Dendritic cell treated with granulocyte-macrophage colony-stimulating factor and Interleukin-4, amounts not matched to agents 40 ng/mL and 50 ng/mL, for 4 days (primary cell): ENCODE measurements around the gene APH1B.

Experiments
- H3K27ac Mint-ChIP-seq: one replicate; pipeline ENCODE4 v1.8.0; 2022; ENCODE audit warnings: mild to moderate bottlenecking, mixed read lengths
- H3K27me3 Mint-ChIP-seq: one replicate; pipeline ENCODE4 v1.8.0; 2022; ENCODE audit warnings: mild to moderate bottlenecking, mixed read lengths
- H3K36me3 Mint-ChIP-seq: one replicate; pipeline ENCODE4 v1.8.0; 2022; ENCODE audit warnings: low read depth, mixed read lengths
- H3K4me1 Mint-ChIP-seq: one replicate; pipeline ENCODE4 v1.8.0; 2022; ENCODE audit warnings: low read depth, mixed read lengths
- H3K4me3 Mint-ChIP-seq: one replicate; pipeline ENCODE4 v1.8.0; 2022; ENCODE audit warnings: mild to moderate bottlenecking, moderate library complexity, mixed read lengths
- H3K9me3 Mint-ChIP-seq: one replicate; pipeline ENCODE4 v1.8.0; 2022; ENCODE audit warnings: mixed read lengths
- intact Hi-C: fragments of 100-400 bp; cut with micrococcal nuclease; formaldehyde crosslinking; loops from one replicate; pipeline ENCODE4 v1.15.0; 2022

The APH1B gene

DNA sequence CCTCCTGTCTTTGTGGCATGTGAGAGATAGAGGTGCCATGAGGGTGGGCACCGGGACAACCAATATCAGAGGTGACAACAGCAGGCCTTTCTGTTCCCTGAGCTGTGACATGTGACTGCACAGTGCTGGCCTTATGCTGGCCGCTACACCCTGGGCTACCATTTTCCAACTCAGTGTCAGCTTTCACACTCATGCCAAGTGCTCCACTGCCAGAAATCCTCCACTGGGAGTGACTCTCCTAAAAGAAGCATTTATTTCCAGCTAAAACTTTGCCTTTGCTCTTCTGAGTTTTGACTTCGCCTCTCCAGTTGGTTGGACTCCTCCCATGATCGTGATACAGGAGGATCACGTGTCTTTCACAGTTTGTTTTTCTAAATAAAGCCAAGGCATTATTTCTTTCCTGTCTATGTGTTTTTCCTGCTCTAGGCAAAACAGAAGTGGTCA is 72.8 kb downstream of the APH1B start:
- Mint-ChIP-seq H3K27ac (no peak overlapping the region), H3K36me3 (no peaks in the 10 kb centered on the region)
- intact Hi-C loops: no loop called here

DNA sequence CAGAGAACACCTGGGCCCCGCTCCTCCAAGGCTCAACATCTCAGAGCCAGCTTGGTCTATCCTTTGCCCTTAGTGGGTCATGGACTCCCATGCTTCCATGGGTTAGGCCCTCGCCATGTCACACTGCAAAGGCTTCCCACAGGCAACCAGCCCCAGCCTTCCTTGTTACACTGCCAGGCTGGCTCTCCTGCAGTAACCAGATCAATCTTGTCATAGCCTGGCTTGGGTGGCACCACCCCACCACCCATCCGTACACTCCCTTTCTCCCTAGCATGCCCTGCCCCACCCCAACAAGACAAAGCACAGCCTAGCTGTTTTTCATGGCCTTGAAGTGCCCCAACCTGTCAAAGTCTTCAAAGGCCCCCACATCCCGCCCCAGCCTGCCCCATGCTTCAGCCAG is 73.8 kb downstream of the APH1B start:
- Mint-ChIP-seq H3K27ac (no peak overlapping the region), H3K9me3 (no peaks in the 10 kb centered on the region), H3K4me3 (no peak overlapping the region), H3K4me1 (peaks cover 15% of the 10 kb centered on the region), H3K36me3 (no peaks in the 10 kb centered on the region), H3K27me3 (peaks cover 6% of the 10 kb centered on the region)
- intact Hi-C loops: no loop called here

More for the DNA sequence above, 72.8 kb downstream of the APH1B start:
- Mint-ChIP-seq H3K9me3 (no peaks in the 10 kb centered on the region), H3K4me3 (no peak overlapping the region), H3K27me3 (peaks cover 4% of the 10 kb centered on the region), H3K4me1 (peaks cover 15% of the 10 kb centered on the region)

DNA sequence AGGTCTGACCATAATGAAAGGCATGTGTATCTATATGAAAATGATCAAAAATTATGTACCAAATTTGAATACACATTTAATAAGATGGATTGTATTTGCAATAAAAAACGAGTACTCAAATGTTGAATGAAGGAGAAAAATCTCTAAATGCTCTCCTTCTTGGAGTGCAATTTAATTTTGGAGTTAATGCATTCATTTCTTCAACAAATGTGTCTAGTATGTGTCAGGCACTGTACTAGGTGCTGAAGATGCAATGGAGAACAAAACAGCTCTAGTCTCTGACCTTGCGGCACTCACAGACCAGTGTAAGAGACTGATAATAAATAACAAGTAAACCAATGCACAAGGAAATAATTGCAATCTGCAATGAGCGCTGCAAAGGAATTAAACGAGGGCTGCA is 75.4 kb downstream of the APH1B start:
- peaks cover 6% of the 10 kb centered on the region for H3K27me3 Mint-ChIP-seq
- no peak overlapping the region for H3K4me3 Mint-ChIP-seq
- no peaks in the 10 kb centered on the region for H3K36me3 Mint-ChIP-seq
- H3K9me3 Mint-ChIP-seq: no peaks in the 10 kb centered on the region
- intact Hi-C loops: no loop called here
- no peak overlapping the region for H3K27ac Mint-ChIP-seq
- H3K4me1 Mint-ChIP-seq: peaks cover 10% of the 10 kb centered on the region

DNA sequence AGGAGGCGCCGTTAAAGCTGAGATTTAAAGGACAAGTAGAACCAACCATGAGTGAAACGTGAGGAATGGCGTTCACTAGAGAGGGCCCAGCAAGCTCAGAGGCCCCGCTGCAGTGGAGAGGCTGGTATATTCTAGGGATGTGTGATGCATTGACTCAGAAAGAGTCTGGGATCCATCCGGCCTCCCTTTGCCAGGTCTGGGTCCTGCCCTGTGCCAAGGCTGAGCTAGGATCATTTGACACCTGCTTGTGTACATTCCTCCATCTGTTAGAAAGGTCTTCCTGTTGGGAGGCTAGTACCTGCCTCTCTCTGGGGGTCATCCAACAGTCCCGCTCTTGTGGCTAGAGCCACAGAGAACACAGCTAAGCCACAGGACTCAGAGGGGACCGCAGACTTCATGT is 75.9 kb downstream of the APH1B start:
- no peak overlapping the region for H3K4me3 Mint-ChIP-seq
- H3K4me1 Mint-ChIP-seq: peaks cover 7% of the 10 kb centered on the region
- intact Hi-C loops: no loop called here
- no peaks in the 10 kb centered on the region for H3K36me3 Mint-ChIP-seq
- peaks cover 6% of the 10 kb centered on the region for H3K27me3 Mint-ChIP-seq
- no peaks in the 10 kb centered on the region for H3K9me3 Mint-ChIP-seq
- H3K27ac Mint-ChIP-seq: no peak overlapping the region

DNA sequence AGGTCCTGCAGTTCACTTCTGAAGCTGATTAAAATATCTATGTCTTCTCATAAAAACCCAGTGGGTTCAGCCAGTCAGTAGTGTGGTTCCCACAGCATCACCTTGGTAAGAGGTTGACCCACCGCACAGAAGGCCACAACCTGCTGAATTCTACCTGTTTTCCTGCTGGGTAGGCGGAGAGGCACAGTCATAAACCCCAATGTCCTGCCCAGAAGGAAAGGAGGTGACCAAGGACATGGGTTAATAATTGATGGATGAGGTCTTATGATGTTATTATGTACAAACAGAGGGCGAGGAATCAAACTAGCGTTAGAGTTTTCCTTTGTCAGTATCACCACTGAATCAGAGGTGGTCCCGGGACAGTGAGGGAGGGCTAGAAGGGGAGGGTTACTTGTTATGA is 76.5 kb downstream of the APH1B start:
- Mint-ChIP-seq H3K4me1 (peaks cover 1% of the 10 kb centered on the region), H3K27ac (no peak overlapping the region), H3K36me3 (no peaks in the 10 kb centered on the region), H3K27me3 (peaks cover 8% of the 10 kb centered on the region), H3K9me3 (no peaks in the 10 kb centered on the region), H3K4me3 (no peak overlapping the region)
- intact Hi-C loops: no loop called here

DNA sequence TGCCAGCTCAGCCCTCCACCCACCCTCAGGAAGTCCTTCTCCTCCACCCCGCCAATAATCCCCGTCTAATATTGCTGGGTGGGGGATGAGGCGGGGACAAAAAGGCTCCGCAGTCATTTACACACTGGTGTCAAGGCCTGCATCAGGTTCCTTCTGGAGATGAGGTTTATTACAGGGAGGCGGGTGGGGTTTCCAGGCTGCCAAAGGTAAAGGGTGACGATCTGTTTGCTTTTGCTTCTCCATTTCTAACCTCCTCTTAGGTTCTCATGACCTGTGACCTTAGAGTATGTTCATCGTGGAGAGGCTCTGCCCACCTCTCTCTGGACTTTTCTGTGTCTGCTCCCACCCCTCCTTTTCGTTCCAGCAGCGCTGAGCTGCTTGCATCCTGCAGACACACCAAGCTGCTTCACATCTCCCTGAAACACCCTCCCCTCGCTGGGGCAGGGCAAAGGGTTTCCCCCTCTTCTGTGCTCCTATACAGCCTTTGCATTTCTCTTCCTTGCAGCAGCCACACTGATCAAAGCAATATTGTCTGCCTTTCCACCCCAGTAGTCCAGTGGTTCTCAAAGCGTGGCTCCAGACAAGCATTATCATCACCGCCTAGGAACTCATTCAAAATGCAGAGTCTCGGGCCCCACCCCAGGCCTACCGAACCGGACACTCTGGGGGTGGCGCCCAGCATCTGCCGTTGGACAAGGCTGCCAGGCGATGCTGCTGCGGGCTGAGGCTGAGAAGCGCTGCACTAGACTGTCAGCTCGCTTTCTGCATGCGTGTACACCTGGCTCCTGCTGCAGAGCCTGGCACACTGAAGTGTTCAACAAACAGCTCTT is 77.6 kb downstream of the APH1B start:
- Mint-ChIP-seq H3K36me3 (no peaks in the 10 kb centered on the region), H3K4me1 (no peaks in the 10 kb centered on the region), H3K4me3 (no peak overlapping the region), H3K9me3 (no peaks in the 10 kb centered on the region), H3K27me3 (peaks cover 12% of the 10 kb centered on the region), H3K27ac (no peak overlapping the region)
- intact Hi-C loops: no loop called here

DNA sequence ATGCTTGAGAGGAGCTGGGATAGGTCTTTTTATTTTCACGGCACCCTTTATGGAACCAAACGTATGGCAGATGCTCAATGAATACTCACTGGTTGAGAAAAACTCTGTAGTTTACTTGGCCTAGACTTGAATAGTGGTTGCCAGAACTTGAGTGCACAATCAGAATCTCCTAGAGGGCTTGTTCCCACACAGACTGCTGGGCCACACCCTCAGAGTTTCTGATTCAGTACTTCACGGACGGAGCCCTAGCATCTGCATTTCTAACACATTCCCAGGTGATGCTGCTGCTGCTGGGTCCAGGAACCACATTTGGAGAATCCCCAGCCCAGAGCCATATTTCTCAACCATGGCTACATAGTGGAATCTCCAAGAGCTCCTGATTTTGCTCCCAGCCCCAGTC is 79.7 kb downstream of the APH1B start:
- H3K4me1 Mint-ChIP-seq: peaks cover 5% of the 10 kb centered on the region
- no peaks in the 10 kb centered on the region for H3K9me3 Mint-ChIP-seq
- H3K27me3 Mint-ChIP-seq: peaks cover 14% of the 10 kb centered on the region
- intact Hi-C loops: no loop called here
- H3K4me3 Mint-ChIP-seq: no peak overlapping the region
- H3K27ac Mint-ChIP-seq: no peak overlapping the region
- no peaks in the 10 kb centered on the region for H3K36me3 Mint-ChIP-seq

DNA sequence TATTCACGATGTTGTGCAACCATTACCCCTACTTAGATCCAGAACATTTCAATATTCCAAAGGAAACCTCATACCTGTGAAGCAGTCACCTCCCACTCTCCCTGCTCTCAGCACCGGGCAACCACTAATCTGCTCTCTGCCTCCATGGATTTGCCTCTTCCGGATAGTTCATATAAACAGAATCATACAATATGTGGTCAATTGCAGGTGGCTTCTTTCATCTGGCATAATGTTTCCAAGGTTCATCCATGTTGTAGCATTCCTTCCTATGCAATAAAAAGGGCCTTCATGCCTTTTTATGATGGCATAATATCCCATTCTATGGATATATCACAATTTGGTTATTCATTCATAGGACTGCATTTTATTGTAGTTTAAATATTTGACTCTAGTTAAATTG is 80.3 kb downstream of the APH1B start:
- Mint-ChIP-seq H3K27me3 (peaks cover 14% of the 10 kb centered on the region), H3K9me3 (no peaks in the 10 kb centered on the region), H3K4me3 (no peak overlapping the region), H3K4me1 (peaks cover 6% of the 10 kb centered on the region), H3K36me3 (no peaks in the 10 kb centered on the region), H3K27ac (no peak overlapping the region)
- intact Hi-C loops: no loop called here

DNA sequence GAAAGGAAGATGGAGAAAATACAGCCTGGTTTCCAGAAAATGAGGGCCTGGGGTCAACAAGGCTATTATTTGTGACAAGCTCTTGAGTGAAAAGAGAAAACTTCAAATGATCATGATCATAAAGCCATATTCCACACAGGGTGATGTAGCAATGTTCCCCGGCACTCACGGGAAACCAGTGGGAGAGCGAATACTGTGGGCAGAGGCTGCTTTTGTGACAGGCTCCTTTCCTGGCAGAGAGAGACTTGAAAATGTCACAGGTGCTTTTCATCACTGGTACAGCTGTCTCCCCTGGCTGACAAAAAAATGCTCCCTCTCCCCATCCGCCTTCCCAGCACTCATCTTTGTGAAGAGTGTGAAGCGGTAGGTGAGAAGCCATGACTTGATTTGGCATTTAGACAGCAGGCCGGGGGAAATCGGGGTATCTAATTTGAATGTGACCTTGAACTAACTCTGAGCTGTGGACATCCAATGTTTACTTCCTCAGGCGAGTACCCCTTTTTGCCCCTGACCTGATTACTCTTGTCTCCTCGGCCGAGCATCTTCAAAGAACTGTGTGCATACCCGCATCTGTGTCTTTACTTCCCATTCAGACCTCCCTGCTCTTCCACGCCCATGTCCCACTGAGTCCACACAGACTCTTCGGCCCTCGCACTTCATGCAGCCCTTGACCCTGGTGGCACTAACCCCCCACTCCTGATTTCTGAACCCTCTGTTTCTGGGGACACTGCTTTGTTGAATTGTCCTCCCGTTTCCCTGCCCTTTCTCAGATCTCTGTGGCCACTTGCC is 81.0 kb downstream of the APH1B start:
- H3K9me3 Mint-ChIP-seq: no peaks in the 10 kb centered on the region
- intact Hi-C loops: no loop called here
- peaks cover 13% of the 10 kb centered on the region for H3K4me1 Mint-ChIP-seq
- H3K27me3 Mint-ChIP-seq: peaks cover 12% of the 10 kb centered on the region
- no peaks in the 10 kb centered on the region for H3K36me3 Mint-ChIP-seq
- no peak overlapping the region for H3K27ac Mint-ChIP-seq
- H3K4me3 Mint-ChIP-seq: no peak overlapping the region
